WTC11 (cell line): ENCODE data around the gene DIDO1. TPM values are rescaled to one million over a fixed set of nuclear protein-coding genes. Genes with fewer than 3 reads are reported as not detected.

ENCODE experiments used
- ATAC-seq: fragments of 200-7000 bp; cut with Tn5 transposase; 2 replicates; pipeline ENCODE4 v1.10.0; 2021; ENCODE audit warnings: mild to moderate bottlenecking, moderate library complexity
- CTCF ChIA-PET: fragments of 300-600 bp; sonication (Branson Sonifier 250); formaldehyde crosslinking; loops from one replicate; lab custom pipeline; 2021; ENCODE audit warnings: antibody characterized with exemption; lab: Charles Lee
- POLR2A ChIA-PET: fragments of 350-600 bp; sonication (Branson Sonifier 250); formaldehyde crosslinking; loops from one replicate; lab custom pipeline; 2021; ENCODE audit warnings: antibody characterized with exemption; lab: Charles Lee
- DNase-seq: peaks from one replicate; pipeline ENCODE4 v3.0.0; 2021; ENCODE audit warnings: low spot score
- H3K27ac Mint-ChIP-seq: 2 replicates; pipeline ENCODE4 v1.8.0; 2021; ENCODE audit warnings: mixed read lengths
- H3K27me3 Mint-ChIP-seq: 2 replicates; pipeline ENCODE4 v1.8.0; 2021; ENCODE audit warnings: low read depth, mild to moderate bottlenecking, moderate library complexity, mixed read lengths
- H3K36me3 Mint-ChIP-seq: 2 replicates; pipeline ENCODE4 v1.8.0; 2021; ENCODE audit warnings: mixed read lengths
- H3K4me1 Mint-ChIP-seq: 2 replicates; pipeline ENCODE4 v1.8.0; 2022; ENCODE audit warnings: mixed read lengths
- H3K4me3 Mint-ChIP-seq: 2 replicates; pipeline ENCODE4 v1.8.0; 2021; ENCODE audit warnings: mild to moderate bottlenecking, moderate library complexity, mixed read lengths
- H3K9me3 Mint-ChIP-seq: 2 replicates; pipeline ENCODE4 v1.8.0; 2021; ENCODE audit warnings: mixed read lengths
- ELF4 ChIP-seq: sonication (generic); formaldehyde crosslinking; IDR thresholded peaks from 2 replicates; pipeline ENCODE4 v1.8.1; 2022; ENCODE audit warnings: low read depth, mild to moderate bottlenecking, moderate library complexity, missing genetic modification reagents
- FOXP4 ChIP-seq: sonication (generic); formaldehyde crosslinking; IDR thresholded peaks from 2 replicates; pipeline ENCODE4 v1.8.0; 2022; ENCODE audit warnings: mild to moderate bottlenecking, missing genetic modification reagents
- GABPB1 ChIP-seq: sonication (generic); formaldehyde crosslinking; IDR thresholded peaks from 2 replicates; pipeline ENCODE4 v1.8.1; 2023; ENCODE audit warnings: mild to moderate bottlenecking, missing genetic modification reagents
- GRHL2 ChIP-seq: fragments of 250-450 bp; sonication (Bioruptor Pico); IDR thresholded peaks from 2 replicates; pipeline ENCODE4 v1.8.0; 2022; ENCODE audit warnings: mild to moderate bottlenecking, moderate library complexity; ENCODE audit not compliant: insufficient replicate concordance, severe bottlenecking
- GTF2I ChIP-seq: fragments of 250-450 bp; sonication (Bioruptor Pico); conservative IDR thresholded peaks from 2 replicates; pipeline ENCODE4 v1.4.0; 2021; ENCODE audit warnings: mild to moderate bottlenecking
- HMGA2 ChIP-seq: fragments of 250-450 bp; sonication (Bioruptor Pico); IDR thresholded peaks from 2 replicates; pipeline ENCODE4 v1.4.0; 2021; ENCODE audit warnings: mild to moderate bottlenecking, moderate library complexity
- JAZF1 ChIP-seq: fragments of 250-450 bp; sonication (Bioruptor Pico); IDR thresholded peaks from 2 replicates; pipeline ENCODE4 v1.9.0; 2021; ENCODE audit warnings: moderate library complexity, mild to moderate bottlenecking, inconsistent platforms
- JUN ChIP-seq: sonication (generic); formaldehyde crosslinking; IDR thresholded peaks from 2 replicates; pipeline ENCODE4 v1.8.0; 2023; ENCODE audit warnings: mild to moderate bottlenecking, missing genetic modification reagents
- NFATC4 ChIP-seq: fragments of 250-450 bp; sonication (Bioruptor Pico); IDR thresholded peaks from 2 replicates; pipeline ENCODE4 v1.9.0; 2021; ENCODE audit warnings: mild to moderate bottlenecking
- OVOL2 ChIP-seq: fragments of 250-450 bp; sonication (Bioruptor Pico); IDR thresholded peaks from 2 replicates; pipeline ENCODE4 v1.9.0; 2021; ENCODE audit warnings: mild to moderate bottlenecking, borderline replicate concordance
- RELA ChIP-seq: sonication (generic); formaldehyde crosslinking; IDR thresholded peaks from 2 replicates; pipeline ENCODE4 v1.8.1; 2022; ENCODE audit warnings: missing genetic modification reagents, mild to moderate bottlenecking, borderline replicate concordance
- SOX15 ChIP-seq: fragments of 250-450 bp; sonication (Bioruptor Pico); IDR thresholded peaks from 2 replicates; pipeline ENCODE4 v1.9.0; 2021; ENCODE audit warnings: mild to moderate bottlenecking
- TCF7 ChIP-seq: sonication (generic); formaldehyde crosslinking; IDR thresholded peaks from 2 replicates; pipeline ENCODE4 v1.8.0; 2022; ENCODE audit warnings: mild to moderate bottlenecking, low read depth, missing genetic modification reagents, moderate library complexity
- TP53 ChIP-seq: sonication (generic); formaldehyde crosslinking; IDR thresholded peaks from 2 replicates; pipeline ENCODE4 v1.8.1; 2023; ENCODE audit warnings: mild to moderate bottlenecking, missing genetic modification reagents
- ZNF121 ChIP-seq: sonication (generic); formaldehyde crosslinking; IDR thresholded peaks from 2 replicates; pipeline ENCODE4 v1.8.0; 2023; ENCODE audit warnings: missing genetic modification reagents
- ZNF232 ChIP-seq: sonication (generic); formaldehyde crosslinking; IDR thresholded peaks from 2 replicates; pipeline ENCODE4 v1.8.0; 2022; ENCODE audit warnings: mild to moderate bottlenecking, missing genetic modification reagents
- ZNF317 ChIP-seq: sonication (generic); formaldehyde crosslinking; IDR thresholded peaks from 2 replicates; pipeline ENCODE4 v1.8.1; 2023; ENCODE audit warnings: low read depth, mild to moderate bottlenecking, moderate library complexity, missing genetic modification reagents, borderline replicate concordance
- ZNF532 ChIP-seq: fragments of 250-450 bp; sonication (Bioruptor Pico); IDR thresholded peaks from 2 replicates; pipeline ENCODE4 v1.9.0; 2021; ENCODE audit warnings: mild to moderate bottlenecking, borderline replicate concordance
- total RNA-seq: library from RNA; stranded (reverse); gene quantifications from 3 replicates; pipeline ENCODE4 v1.2.3, GENCODE V29; 2021
- TF ChIP-seq, protein P1 (sequence below): sonication (generic); formaldehyde crosslinking; IDR thresholded peaks from 2 replicates; pipeline ENCODE4 v1.8.1; 2023; ENCODE audit warnings: mild to moderate bottlenecking, missing genetic modification reagents

The DIDO1 gene
- total RNA-seq, 1 experiment from 2014 or later = 87.3 TPM

- ChIA-PET POLR2A (no interaction called here), CTCF (interaction anchor here (1.3 to 2.8 kb wide), 5 partner anchors 10 to 44 kb away, joined by 3 to 7 read pairs (median 4); no protein-coding TSS in a partner anchor)
- no peak for DNase-seq
- no peaks in the 10 kb centered on the region for H3K27me3 Mint-ChIP-seq
- peaks cover 77% of the 10 kb centered on the region for H3K4me1 Mint-ChIP-seq
- TF ChIP-seq, protein P1, sequence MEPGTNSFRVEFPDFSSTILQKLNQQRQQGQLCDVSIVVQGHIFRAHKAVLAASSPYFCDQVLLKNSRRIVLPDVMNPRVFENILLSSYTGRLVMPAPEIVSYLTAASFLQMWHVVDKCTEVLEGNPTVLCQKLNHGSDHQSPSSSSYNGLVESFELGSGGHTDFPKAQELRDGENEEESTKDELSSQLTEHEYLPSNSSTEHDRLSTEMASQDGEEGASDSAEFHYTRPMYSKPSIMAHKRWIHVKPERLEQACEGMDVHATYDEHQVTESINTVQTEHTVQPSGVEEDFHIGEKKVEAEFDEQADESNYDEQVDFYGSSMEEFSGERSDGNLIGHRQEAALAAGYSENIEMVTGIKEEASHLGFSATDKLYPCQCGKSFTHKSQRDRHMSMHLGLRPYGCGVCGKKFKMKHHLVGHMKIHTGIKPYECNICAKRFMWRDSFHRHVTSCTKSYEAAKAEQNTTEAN (CRISPR knock-in tag) = no peak
- TF ChIP-seq HMGA2 (CRISPR knock-in tag) = no peak
- no peak for TF ChIP-seq JAZF1 (CRISPR knock-in tag)
- TF ChIP-seq NFATC4 (CRISPR knock-in tag) = no peak
- ATAC-seq = no peak
- peak overlapping the region; percentile 92 for H3K27ac Mint-ChIP-seq
- peak overlapping the region; percentile 18 for H3K4me3 Mint-ChIP-seq
- H3K36me3 Mint-ChIP-seq = peaks cover 11% of the 10 kb centered on the region
- H3K9me3 Mint-ChIP-seq = no peaks in the 10 kb centered on the region
These were observed 8.6 kb downstream of the DIDO1 start for GRCh38 chr20:62917720-62918119.

DNA sequence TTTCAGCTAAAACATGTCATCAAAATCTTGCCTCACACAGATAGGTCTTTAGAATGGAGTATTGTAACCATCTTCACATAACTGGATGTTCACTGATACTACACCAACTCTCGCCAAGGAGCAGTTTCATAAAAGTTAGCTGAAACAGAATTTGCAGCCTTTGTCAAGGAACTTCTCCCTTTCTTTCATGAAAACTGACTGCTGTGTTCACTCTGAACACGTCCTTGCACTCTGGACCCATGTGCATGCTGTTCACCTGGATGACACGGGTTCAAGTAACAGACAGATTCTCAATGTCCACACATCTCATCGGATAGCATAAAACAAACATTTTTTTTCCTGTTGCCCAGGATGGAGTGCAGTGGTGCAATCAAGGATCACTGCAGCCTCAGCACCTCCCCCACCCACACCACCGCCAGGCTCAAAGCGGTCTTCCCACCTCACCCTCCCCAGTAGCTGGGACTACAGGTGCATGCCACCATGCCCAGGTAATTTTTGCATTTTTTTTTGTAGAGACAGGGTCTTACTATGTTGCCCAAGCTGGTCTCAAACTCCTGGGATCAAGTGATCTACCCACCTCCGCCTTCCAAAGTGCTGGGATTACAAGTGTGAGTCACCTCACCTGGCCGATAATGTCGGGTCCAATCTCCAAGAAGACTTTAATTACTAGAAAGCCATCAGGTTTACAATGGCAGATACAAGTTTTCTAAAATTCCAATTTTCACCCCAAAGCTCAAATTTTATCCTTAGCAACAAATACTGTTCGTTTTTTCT, 9.4 kb downstream of the DIDO1 start:
- DNase-seq (peak; percentile 9), ATAC-seq (no peak)
- Mint-ChIP-seq H3K4me1 (peaks cover 73% of the 10 kb centered on the region), H3K27ac (peak overlapping the region; percentile 94), H3K4me3 (peak overlapping the region; percentile 18), H3K27me3 (no peaks in the 10 kb centered on the region), H3K36me3 (peaks cover 15% of the 10 kb centered on the region), H3K9me3 (no peaks in the 10 kb centered on the region)
- CTCF ChIA-PET = interaction anchor here (0.7 to 2.8 kb wide), 10 partner anchors 9 to 94 kb away, joined by 3 to 11 read pairs (median 4); partner anchors contain the start of gene DIDO1
- POLR2A ChIA-PET = interaction anchor here (1.2 kb wide), 1 partner anchor 11 kb away, joined by 3 read pairs; no protein-coding TSS in a partner anchor
- TF ChIP-seq GABPB1 (CRISPR knock-in tag) (peak; percentile 93), ZNF121 (CRISPR knock-in tag) (peak; percentile 75), OVOL2 (CRISPR knock-in tag) (no peak)

DNA sequence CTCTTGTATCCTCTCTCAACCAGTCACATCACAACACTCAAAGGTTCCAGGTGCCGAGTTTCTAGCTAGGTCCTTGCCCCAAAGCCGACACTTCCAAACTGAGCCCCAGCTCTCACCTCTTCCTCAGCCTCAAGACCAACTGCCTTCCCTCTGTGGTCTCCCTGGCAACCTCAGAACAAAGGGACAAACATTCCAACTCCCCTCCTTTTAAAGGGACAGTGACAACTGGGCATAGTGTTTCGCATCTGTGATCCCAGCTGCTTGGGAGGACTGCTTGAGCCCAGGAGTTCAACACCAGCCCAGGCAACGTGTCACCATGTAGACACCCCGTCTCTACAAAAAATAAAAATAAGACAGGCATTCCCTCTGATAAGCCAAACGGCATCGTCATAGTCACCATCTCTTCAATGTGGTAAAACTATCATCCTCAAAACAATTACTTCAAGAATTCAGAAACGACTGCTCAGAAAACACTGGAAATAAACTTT, 11.3 kb downstream of the DIDO1 start:
- no peaks in the 10 kb centered on the region for H3K27me3 Mint-ChIP-seq
- TF ChIP-seq SOX15 (no peak), GTF2I (CRISPR knock-in tag) (no peak), GRHL2 (CRISPR knock-in tag) (no peak)
- TF ChIP-seq, all 79 proteins: peak for 0
- Mint-ChIP-seq H3K4me1 (peaks cover 59% of the 10 kb centered on the region), H3K4me3 (peak overlapping the region; percentile 46), H3K36me3 (peaks cover 32% of the 10 kb centered on the region), H3K9me3 (no peaks in the 10 kb centered on the region), H3K27ac (peak overlapping the region; percentile 97)
- DNase-seq (peak; percentile 61), ATAC-seq (peak; percentile 70)
- ChIA-PET POLR2A (interaction anchor here (0.6 to 0.9 kb wide), 3 partner anchors 10 to 13 kb away, joined by 3 read pairs; no protein-coding TSS in a partner anchor), CTCF (interaction anchor here (1.0 to 2.2 kb wide), 7 partner anchors 13 to 92 kb away, joined by 3 to 18 read pairs (median 4); partner anchors contain the start of gene BHLHE23)

DNA sequence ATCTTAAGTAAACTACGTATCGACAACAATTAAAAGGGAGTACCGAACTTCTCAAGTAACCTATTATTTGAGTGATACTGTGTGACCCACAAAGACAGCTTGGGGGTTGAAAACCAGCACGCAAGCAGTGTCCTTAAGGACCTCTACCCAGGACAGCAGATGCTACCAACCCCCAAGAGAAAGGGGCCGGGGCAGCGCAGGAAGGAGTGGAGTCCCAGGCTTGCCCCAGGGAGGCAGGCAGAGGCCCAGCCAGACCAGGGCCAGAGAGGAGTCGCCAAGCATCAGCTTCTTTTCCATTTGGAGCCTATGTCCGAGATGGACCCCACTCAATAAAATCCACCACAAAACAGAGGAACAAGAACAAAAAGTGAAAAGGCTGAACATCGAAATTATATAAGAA, 11.9 kb downstream of the DIDO1 start:
- H3K4me1 Mint-ChIP-seq = peaks cover 53% of the 10 kb centered on the region
- CTCF ChIA-PET = interaction anchor here (1.0 to 2.2 kb wide), 7 partner anchors 13 to 92 kb away, joined by 3 to 18 read pairs (median 4); partner anchors contain the start of gene BHLHE23
- no peak overlapping the region for H3K4me3 Mint-ChIP-seq
- POLR2A ChIA-PET = interaction anchor here (0.6 to 0.9 kb wide), 3 partner anchors 10 to 14 kb away, joined by 3 read pairs; no protein-coding TSS in a partner anchor
- DNase-seq = no peak
- H3K27me3 Mint-ChIP-seq = no peaks in the 10 kb centered on the region
- peaks cover 38% of the 10 kb centered on the region for H3K36me3 Mint-ChIP-seq
- H3K27ac Mint-ChIP-seq = no peak overlapping the region
- ATAC-seq = no peak
- H3K9me3 Mint-ChIP-seq = no peaks in the 10 kb centered on the region
- no peak for TF ChIP-seq RELA (CRISPR knock-in tag)
- no peak for TF ChIP-seq GRHL2 (CRISPR knock-in tag)
- no peak for TF ChIP-seq FOXP4
- TF ChIP-seq NFATC4 (CRISPR knock-in tag) = no peak
- no peak for TF ChIP-seq ZNF532
- TF ChIP-seq TCF7 (CRISPR knock-in tag) = no peak
- no peak for TF ChIP-seq TP53 (CRISPR knock-in tag)
- no peak for TF ChIP-seq ELF4 (CRISPR knock-in tag)
- no peak for TF ChIP-seq ZNF232 (CRISPR knock-in tag)
- TF ChIP-seq JUN = no peak
- no peak for TF ChIP-seq ZNF317 (CRISPR knock-in tag)
